ENCODE measurements around the gene FAM53C.

The FAM53C gene

DNA sequence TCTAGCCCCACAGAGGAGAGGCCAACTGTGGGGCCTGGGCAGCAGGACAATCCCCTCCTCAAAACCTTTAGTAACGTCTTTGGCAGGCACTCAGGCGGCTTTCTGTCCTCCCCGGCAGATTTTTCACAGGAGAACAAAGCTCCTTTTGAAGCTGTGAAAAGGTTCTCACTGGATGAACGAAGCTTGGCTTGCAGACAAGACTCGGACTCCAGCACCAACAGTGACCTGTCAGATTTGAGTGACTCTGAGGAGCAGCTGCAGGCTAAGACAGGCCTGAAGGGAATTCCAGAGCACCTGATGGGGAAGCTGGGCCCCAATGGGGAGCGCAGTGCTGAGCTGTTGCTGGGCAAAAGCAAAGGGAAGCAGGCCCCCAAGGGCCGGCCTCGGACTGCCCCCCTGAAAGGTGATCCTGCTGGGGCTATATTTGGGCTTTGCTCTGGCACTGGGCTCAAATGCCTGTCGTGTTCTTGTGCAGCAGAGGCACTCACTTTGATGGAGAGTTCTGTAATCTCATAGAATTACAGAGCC, 53.9 kb downstream of the FAM53C start:
- no peak for DNase-seq (ENCODE audit: low read depth)

Measured in GM04503 (cell line).